GM21381 (cell line): ENCODE measurements around the gene PPP2R2C.

ENCODE experiments used
- ATAC-seq: cut with Tn5 transposase; IDR thresholded peaks from one replicate; pipeline ENCODE4 v1.9.1; 2021; ENCODE audit warnings: mild to moderate bottlenecking, moderate library complexity; ENCODE audit not compliant: unreplicated experiment

The PPP2R2C gene

GRCh38 chr4:6292376-6293096 lies 179.9 kb downstream of the PPP2R2C start:
- no peak for ATAC-seq

- ATAC-seq = no peak
Observed at GRCh38 chr4:6291784-6292297, 180.6 kb downstream of the PPP2R2C start.

GRCh38 chr4:6290769-6291547 lies 181.5 kb downstream of the PPP2R2C start:
- no peak for ATAC-seq

GRCh38 chr4:6290256-6290655 lies 182.2 kb downstream of the PPP2R2C start:
- no peak for ATAC-seq

GRCh38 chr4:6288871-6289270 lies 183.5 kb downstream of the PPP2R2C start:
- no peak for ATAC-seq

- ATAC-seq = no peak
Observed at GRCh38 chr4:6288342-6288741, 184.1 kb downstream of the PPP2R2C start.

- ATAC-seq = no peak
Observed at GRCh38 chr4:6287017-6287788, 185.2 kb downstream of the PPP2R2C start.

GRCh38 chr4:6283282-6283681 lies 189.1 kb downstream of the PPP2R2C start:
- no peak for ATAC-seq

GRCh38 chr4:6282314-6282771 lies 190.1 kb downstream of the PPP2R2C start:
- no peak for ATAC-seq

- ATAC-seq = no peak
Observed at GRCh38 chr4:6281436-6282313, 190.7 kb downstream of the PPP2R2C start.

- no peak for ATAC-seq
Observed at GRCh38 chr4:6280365-6280996, 191.9 kb downstream of the PPP2R2C start.

- ATAC-seq = no peak
Observed at GRCh38 chr4:6279582-6280289, 192.7 kb downstream of the PPP2R2C start.

- peak; percentile 97 for ATAC-seq
Observed at GRCh38 chr4:6278801-6279197, 193.6 kb downstream of the PPP2R2C start.

GRCh38 chr4:6277935-6278800 lies 194.2 kb downstream of the PPP2R2C start:
- ATAC-seq = no peak

GRCh38 chr4:6277139-6277802 lies 195.1 kb downstream of the PPP2R2C start:
- no peak for ATAC-seq

- ATAC-seq = no peak
Observed at GRCh38 chr4:6275898-6276806, 196.3 kb downstream of the PPP2R2C start.

GRCh38 chr4:6275351-6275750 lies 197.1 kb downstream of the PPP2R2C start:
- ATAC-seq = no peak
